HG02623 (cell line): ENCODE results near the gene PCNX1.
"Not testable (repeated sequence)": the region's sequence is repeated elsewhere in the genome, so short reads cannot be mapped to it uniquely, and the experiment has no call there.

Source experiments
- ATAC-seq: cut with Tn5 transposase; IDR thresholded peaks from one replicate; pipeline ENCODE4 v1.9.1; 2021; ENCODE audit warnings: moderate library complexity; ENCODE audit not compliant: unreplicated experiment

Gene PCNX1

DNA sequence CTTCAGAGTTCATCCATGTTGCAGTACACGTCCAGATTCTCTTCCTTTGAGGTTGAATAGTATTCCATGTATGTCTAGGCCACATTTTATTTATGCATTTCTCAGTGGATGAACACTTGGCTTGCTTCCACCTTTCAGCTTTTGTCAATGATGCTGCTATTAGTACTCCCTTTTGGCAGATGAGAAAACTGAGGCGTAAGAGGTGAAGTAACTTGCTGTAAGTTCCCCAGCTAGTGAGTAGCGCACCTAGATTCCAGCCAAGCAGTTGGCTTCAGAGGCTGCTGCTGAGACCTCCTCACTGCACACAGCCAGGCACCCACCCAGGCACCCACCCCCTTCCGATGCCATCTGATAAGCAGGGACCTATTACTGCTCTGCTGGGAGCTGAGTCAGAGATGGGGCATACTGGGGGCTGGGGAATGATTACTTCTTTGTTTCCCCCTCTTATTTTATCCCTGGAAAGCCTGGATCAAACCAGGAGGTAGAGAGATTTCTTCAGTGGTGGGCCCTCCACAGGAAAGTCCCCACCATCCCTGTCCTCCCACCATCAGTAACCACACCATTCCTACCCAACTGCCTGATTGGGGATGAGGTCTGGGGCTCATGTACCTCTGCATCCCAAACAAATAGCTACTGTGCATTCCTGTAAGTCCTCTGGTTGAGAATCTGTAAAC, 234.6 kb downstream of the PCNX1 start:
- no peak for ATAC-seq

DNA sequence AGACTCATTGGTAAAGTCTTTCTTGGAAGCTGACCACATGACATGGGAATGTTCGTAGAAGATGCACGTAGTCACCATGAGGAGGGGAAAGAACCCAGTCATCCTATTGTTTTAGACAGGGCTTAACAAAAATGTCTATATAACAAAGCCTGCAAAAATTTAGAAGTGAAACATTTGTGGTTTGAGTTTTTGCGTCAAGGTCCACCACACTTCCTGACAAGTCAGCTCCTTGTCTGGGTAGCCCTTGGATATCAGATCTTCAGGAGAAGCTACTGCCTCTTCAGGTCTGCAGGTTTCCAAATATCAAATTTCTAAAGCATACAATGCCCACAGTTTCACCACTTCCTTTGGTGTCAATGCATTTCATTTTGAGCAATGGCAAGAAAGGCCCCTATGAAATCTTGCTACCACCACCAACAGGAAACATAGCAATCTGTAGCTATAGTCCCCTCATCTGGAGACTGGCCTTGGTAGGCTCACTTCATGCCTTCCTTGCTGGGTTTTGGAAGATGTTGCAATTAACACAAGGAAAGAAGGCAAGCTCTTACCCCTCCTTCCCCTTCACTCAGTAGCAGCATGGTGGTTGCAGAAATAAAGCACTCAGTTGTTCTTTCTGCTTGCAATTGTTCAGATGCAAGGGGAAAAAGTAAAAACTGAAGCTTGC, 235.2 kb downstream of the PCNX1 start:
- ATAC-seq = no peak

GRCh38 chr14:71143381-71144290, 236.4 kb downstream of the PCNX1 start:
- ATAC-seq = no peak

GRCh38 chr14:71147335-71147734, 240.1 kb downstream of the PCNX1 start:
- ATAC-seq = not testable (repeated sequence)

DNA sequence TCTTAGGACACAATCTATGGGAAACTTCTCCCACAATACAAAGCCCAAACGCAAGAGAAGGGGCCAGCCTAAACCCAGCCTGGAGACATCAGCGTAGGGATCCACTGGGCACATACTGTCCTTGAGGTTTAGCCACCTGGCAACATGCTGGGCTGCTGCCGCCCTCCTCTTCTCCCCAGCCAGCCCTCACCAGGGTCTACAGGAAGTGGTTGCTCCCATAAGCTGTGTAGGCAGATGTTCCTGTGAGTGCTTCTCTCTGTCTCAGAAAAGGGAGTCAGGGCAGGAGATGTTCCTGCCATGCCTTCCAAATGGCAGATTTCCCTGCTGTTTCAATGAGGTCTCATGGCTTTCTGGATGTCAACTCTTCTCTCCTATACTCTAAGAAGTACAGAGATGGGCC, 241.4 kb downstream of the PCNX1 start:
- no peak for ATAC-seq

- ATAC-seq = no peak
These were observed 243.5 kb downstream of the PCNX1 start for GRCh38 chr14:71150737-71151136.

DNA sequence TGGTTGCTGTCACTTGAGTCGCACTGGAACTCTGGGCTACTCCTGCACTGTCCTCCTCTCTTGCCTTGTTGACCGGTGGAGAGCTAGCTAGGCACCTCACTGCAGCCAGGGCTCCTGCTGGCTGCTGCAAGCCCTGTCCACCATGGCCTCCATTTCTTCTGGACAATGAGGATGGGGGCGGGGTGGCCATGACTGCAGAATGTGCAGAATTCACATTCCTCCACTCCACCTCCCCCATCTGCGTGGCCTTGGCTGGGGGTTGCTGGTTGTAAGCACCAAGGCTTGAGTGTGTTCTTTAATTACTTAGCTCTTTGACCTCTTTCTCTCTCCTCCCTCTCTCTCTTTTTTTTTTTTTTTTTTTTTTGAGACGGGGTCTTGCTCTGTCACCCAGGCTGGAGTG, 248.5 kb downstream of the PCNX1 start:
- no peak for ATAC-seq

DNA sequence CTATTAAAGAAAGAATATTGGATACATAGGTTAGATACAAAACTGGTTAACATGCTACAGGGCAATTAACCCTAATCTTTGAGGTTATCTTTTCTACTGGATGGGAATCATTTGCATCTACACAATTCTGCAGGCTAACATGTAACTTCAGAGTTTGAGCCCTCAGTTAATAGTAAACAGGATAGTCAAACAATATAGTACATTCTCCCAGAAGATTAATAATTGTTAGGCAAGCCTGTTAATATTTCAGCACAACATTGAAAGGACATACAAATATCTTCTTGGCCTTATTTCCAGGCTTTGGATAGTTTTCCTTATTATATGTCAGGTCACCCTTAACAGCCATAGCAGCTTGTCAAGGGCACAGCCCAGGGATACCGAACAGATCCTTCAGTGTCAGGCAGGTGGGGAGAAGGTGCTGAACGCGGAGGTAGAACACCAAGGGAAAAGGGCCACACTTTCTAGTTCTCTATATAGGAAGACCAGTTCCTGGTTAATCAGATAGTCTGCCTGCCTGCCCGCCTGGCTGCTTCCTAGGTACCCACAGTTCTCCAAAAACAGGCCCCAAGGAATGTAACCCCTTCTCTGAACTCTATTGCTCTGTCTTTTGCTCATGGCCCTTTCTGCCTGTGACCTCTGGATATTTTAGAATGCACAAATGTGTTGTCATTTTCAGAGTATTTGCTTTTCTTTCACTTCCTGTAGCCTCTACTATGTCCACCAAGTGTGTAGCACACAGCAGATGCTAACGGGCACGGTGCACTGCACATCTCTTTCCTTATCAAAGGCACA, 256.0 kb downstream of the PCNX1 start:
- ATAC-seq = no peak

DNA sequence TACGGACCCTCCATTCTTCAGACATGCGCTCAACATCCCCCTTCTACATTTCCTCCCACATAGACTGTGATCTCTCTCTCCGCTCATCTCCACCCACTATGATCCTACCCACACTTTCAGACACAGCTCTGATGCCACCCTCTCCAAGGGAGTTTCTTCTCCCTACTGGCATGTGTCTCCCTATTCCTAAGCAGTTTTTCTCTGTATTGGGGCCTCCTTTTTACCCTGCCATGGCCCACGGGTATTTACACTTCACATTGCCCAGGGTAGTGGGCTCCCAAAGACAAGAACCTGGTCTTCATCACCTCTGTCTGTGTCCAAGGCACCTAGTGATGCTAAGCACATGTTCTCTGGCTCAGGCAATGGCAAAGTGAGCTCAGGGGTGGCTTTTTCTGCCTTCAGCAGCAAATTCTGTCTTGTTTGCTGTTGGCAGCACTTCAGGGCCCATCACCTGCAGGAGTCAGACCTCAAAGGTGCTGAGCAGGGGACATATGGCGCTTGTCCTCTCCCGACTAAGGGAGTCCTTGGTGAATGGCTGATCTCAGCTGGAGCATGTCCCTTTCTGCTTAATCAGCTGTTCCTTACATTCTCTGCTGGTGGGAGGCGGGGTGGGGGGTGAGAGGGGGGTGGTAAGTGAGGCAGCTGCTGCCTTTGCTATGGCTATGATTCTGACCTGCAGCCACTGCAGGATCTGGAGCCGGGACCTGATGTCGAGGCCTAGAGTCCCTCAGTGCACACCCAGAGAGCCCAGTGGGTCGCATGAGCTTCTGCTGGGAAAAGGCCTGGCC, 256.8 kb downstream of the PCNX1 start:
- ATAC-seq = no peak
